HepG2 (cell line): ENCODE measurements around the gene ALG8. TPM values are rescaled to one million over a fixed set of nuclear protein-coding genes. Genes with fewer than 3 reads are reported as not detected.

Source experiments
- ATAC-seq: fragments of 200-7000 bp; cut with Tn5 transposase; 3 replicates; pipeline ENCODE4 v1.9.1; 2020; ENCODE audit warnings: mild to moderate bottlenecking, moderate library complexity
- BruUV-seq: library from RNA; stranded (reverse); fragments of 400-500 nt; replicated peaks from 2 replicates; lab custom pipeline; 2021; lab: Mats Ljungman, UMichigan
- CTCF ChIA-PET: fragments of 300-600 bp; formaldehyde crosslinking; extraction: SDS; loops from one replicate; lab custom pipeline; 2021; ENCODE audit warnings: low total read pairs, inconsistent platforms, low intra/inter-chr PET ratio; lab: Yijun Ruan, JAX
- POLR2A ChIA-PET: fragments of 350-600 bp; sonication (Branson Sonifier 250); formaldehyde crosslinking; loops from one replicate; lab custom pipeline; 2020; ENCODE audit warnings: antibody characterized with exemption, inconsistent platforms; lab: Yijun Ruan, JAX
- DNase-seq: peaks from one replicate; pipeline ENCODE4 v3.0.0-alpha.2; 2015; ENCODE audit warnings: low spot score
- FAIRE-seq: peaks from 3 replicates; lab custom pipeline; 2011; peaks lifted over from hg19 to GRCh38; lab: Jason Lieb, UNC
- H2AFZ ChIP-seq: one replicate; pipeline ENCODE4 v1.6.1; 2011; ENCODE audit warnings: low read length, inconsistent platforms
- H3K27ac ChIP-seq: fragments of 300-600 bp; 3 replicates; pipeline ENCODE4 v1.8.0; 2011; ENCODE audit warnings: mixed run types, mild to moderate bottlenecking, mixed read lengths, low read length, inconsistent platforms; ENCODE audit not compliant: insufficient read depth; ENCODE audit errors: extremely low read length
- H3K27me3 ChIP-seq, 2 experiments: fragments of 200-600 bp in 1 of 2; 2 replicates in 1 of 2; 3 replicates in 1 of 2; pipeline versions ENCODE4 v1.6.0 to v1.8.0; 2011; ENCODE audit warnings: low read length in 2 of 2, mild to moderate bottlenecking in 2 of 2, moderate library complexity in 2 of 2, inconsistent platforms in 1 of 2; ENCODE audit not compliant: insufficient read depth in 2 of 2, control insufficient read depth in 1 of 2
- H3K36me3 ChIP-seq, 2 experiments: fragments of 200-600 bp in 1 of 2; replicated peaks in 1 of 2; 2 replicates in 1 of 2; 3 replicates in 1 of 2; pipeline versions ENCODE4 v1.5.1 to v1.8.0; 2011; ENCODE audit warnings: low read length in 2 of 2, inconsistent platforms in 1 of 2; ENCODE audit not compliant: insufficient read depth in 2 of 2, control insufficient read depth in 1 of 2
- H3K4me1 ChIP-seq: 2 replicates; pipeline ENCODE4 v1.5.1; 2012; ENCODE audit warnings: low read length, inconsistent platforms; ENCODE audit not compliant: insufficient read depth
- H3K4me2 ChIP-seq: 2 replicates; pipeline ENCODE4 v1.6.0; 2011; ENCODE audit warnings: low read depth, low read length, inconsistent platforms
- H3K4me3 ChIP-seq, 3 experiments: fragments of 200-600 bp in 1 of 3; sonication (generic), shearing (Covaris generic) in 1 of 3; replicated peaks in 1 of 3; 2 replicates each; pipeline ENCODE4 v1.5.1; 2011 to 2016; ENCODE audit warnings: low read length in 3 of 3, inconsistent platforms in 2 of 3, low read depth in 2 of 3, mild to moderate bottlenecking in 2 of 3, control low read depth in 1 of 3, mixed read lengths in 1 of 3; ENCODE audit not compliant: insufficient read depth in 1 of 3
- H3K79me2 ChIP-seq: one replicate; pipeline ENCODE4 v1.6.1; 2011; ENCODE audit warnings: low read length, inconsistent platforms; ENCODE audit not compliant: insufficient read depth
- H3K9ac ChIP-seq: 2 replicates; pipeline ENCODE4 v1.6.0; 2011; ENCODE audit warnings: mild to moderate bottlenecking, low read depth, low read length, inconsistent platforms; ENCODE audit not compliant: insufficient read depth
- H3K9me3 ChIP-seq: 2 replicates; pipeline ENCODE4 v1.5.1; 2012; ENCODE audit warnings: mild to moderate bottlenecking, low read length
- H4K20me1 ChIP-seq: 2 replicates; pipeline ENCODE4 v1.6.0; 2011; ENCODE audit warnings: inconsistent platforms, mild to moderate bottlenecking, low read length, moderate library complexity; ENCODE audit not compliant: insufficient read depth
- FOXA1 ChIP-seq, 2 experiments: fragments of 450-650 bp in 1 of 2; sonication (generic) in 1 of 2; formaldehyde crosslinking in 1 of 2; IDR thresholded peaks; 2 replicates each; pipeline versions ENCODE4 v1.4.0 to v1.6.1; 2016 to 2020; ENCODE audit warnings: missing genetic modification reagents in 1 of 2
- HNF4G ChIP-seq, 2 experiments: sonication (generic) in 1 of 2; formaldehyde crosslinking in 1 of 2; IDR thresholded peaks; 2 replicates each; pipeline versions ENCODE4 v1.4.0 to v1.6.1; 2011 to 2020; ENCODE audit warnings: borderline replicate concordance in 2 of 2, low read depth in 2 of 2, mild to moderate bottlenecking in 2 of 2, low read length in 1 of 2, missing genetic modification reagents in 1 of 2, moderate library complexity in 1 of 2
- POLR2AphosphoS5 ChIP-seq: IDR thresholded peaks from 2 replicates; pipeline ENCODE4 v1.6.1; 2012; ENCODE audit warnings: low read depth, low read length
- SALL1 ChIP-seq: sonication (generic); formaldehyde crosslinking; IDR thresholded peaks from 2 replicates; pipeline ENCODE4 v1.8.0; 2022; ENCODE audit warnings: mild to moderate bottlenecking, missing genetic modification reagents
- SAP130 ChIP-seq: IDR thresholded peaks from 2 replicates; pipeline ENCODE4 v1.6.1; 2016; ENCODE audit warnings: low read depth
- STAG1 ChIP-seq: sonication (generic); formaldehyde crosslinking; IDR thresholded peaks from 2 replicates; pipeline ENCODE4 v1.4.0; 2020; ENCODE audit warnings: missing genetic modification reagents
- ZBTB7B ChIP-seq: sonication (generic); formaldehyde crosslinking; IDR thresholded peaks from 2 replicates; pipeline ENCODE4 v1.4.0; 2020; ENCODE audit warnings: missing genetic modification reagents
- ZNF296 ChIP-seq: sonication (generic); formaldehyde crosslinking; conservative IDR thresholded peaks from 2 replicates; pipeline ENCODE4 v1.5.0; 2020; ENCODE audit warnings: mild to moderate bottlenecking, missing genetic modification reagents
- ZNF564 ChIP-seq: sonication (generic); formaldehyde crosslinking; IDR thresholded peaks from 2 replicates; pipeline ENCODE4 v1.8.1; 2023; ENCODE audit warnings: mild to moderate bottlenecking, missing genetic modification reagents
- WGBS: methylation state at CpG from one replicate; pipeline ENCODE4 v1.1.6; 2017; ENCODE audit warnings: low lambda C conversion rate; 5-methylcytosine and 5-hydroxymethylcytosine counted together
- in situ Hi-C: cut with HindIII; loops from 2 replicates; pipeline ENCODE4 v1.10.0; 2017; ENCODE audit warnings: low pct_unique_long_range_greater_than_20kb; ENCODE audit not compliant: extremely low pct_ligation_motif_present
- intact Hi-C: fragments of 100-400 bp; cut with micrococcal nuclease; formaldehyde crosslinking; loops from one replicate; pipeline ENCODE4 v1.10.0; 2022; ENCODE audit not compliant: unreplicated experiment
- polyA plus RNA-seq, 8 experiments: library from polyadenylated mRNA; depleted of rRNA in 3 of 8; stranded (reverse) in 7 of 8; unstranded in 1 of 8; fragments of >200 nt; fragmentation: Illumina TruSeq in 4 of 8; extraction: Trizol in 4 of 8; gene quantifications; 2 replicates each; pipeline versions ENCODE4 v1.2.1 to v1.2.3, GENCODE V29; 2011 to 2016; ENCODE audit warnings: low read depth in 4 of 8, missing spikeins in 1 of 8, mixed read lengths in 1 of 8; ENCODE audit not compliant: insufficient read depth in 1 of 8
- total RNA-seq, 5 experiments: library from RNA; depleted of rRNA; stranded (reverse); fragments of >200 nt; fragmentation: Illumina TruSeq; extraction: Trizol; gene quantifications; 2 replicates each; pipeline ENCODE4 v1.2.3, GENCODE V29; 2016; ENCODE audit warnings: low read depth in 1 of 5
- TF ChIP-seq, protein P1 (sequence below): sonication (generic); formaldehyde crosslinking; IDR thresholded peaks from 2 replicates; pipeline ENCODE4 v1.5.0; 2020; ENCODE audit warnings: mild to moderate bottlenecking, missing genetic modification reagents, moderate library complexity
- TF ChIP-seq, protein P2 (sequence below): sonication (generic); formaldehyde crosslinking; IDR thresholded peaks from 2 replicates; pipeline ENCODE4 v1.5.1; 2020; ENCODE audit warnings: mild to moderate bottlenecking, missing genetic modification reagents
- TF ChIP-seq, protein P3 (sequence below): IDR thresholded peaks from 2 replicates; pipeline ENCODE4 v1.6.1; 2012; ENCODE audit warnings: low read depth, low read length, improper control_type of control experiment
- TF ChIP-seq, protein P4 (sequence below): sonication (generic); formaldehyde crosslinking; IDR thresholded peaks from 2 replicates; pipeline ENCODE4 v1.4.0; 2020; ENCODE audit warnings: missing genetic modification reagents

Gene ALG8
- total and polyA plus RNA-seq, 2 of the 13 experiments (the other 11 are each of a cell fraction or from before 2014, with no cell fraction given): 75.8 to 88.0 TPM

DNA sequence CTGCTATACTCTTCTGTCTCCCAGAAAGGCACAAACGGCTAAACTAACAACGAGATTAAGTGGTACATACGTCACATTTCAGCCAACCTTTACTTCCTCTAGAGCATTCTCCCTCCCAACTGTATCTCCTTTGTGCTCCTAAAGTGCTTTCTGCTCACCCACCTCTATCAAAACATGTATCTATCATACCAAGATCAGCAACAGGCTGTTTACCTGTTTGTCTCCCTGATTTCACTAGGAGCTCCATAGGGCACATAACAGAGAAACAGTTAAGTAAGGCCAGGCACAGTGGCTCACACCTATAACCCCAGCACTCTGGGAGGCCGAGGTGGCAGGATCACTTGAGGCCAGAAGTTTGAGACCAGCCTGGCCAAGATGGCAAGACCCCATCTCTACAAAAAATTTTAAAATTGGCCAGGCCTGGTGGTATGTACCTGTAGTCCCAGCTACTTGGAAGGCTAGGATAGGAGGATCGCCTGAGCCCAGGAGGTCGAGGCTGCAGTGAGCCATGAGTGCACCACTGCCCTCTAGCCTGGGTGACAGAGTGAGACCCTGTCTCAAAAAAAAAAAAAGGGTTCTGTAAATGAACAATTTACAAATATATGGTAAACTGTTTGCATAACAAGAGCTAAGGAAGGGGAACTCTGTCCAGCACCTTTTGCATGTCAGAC lies 62.6 kb downstream of the ALG8 start (continued):
- TF ChIP-seq ZNF564 (CRISPR knock-in tag) (no peak), STAG1 (CRISPR knock-in tag) (0 out of 2 replicates have a peak, but pooled peaks have one; percentile 7), ZNF296 (CRISPR knock-in tag) (no peak)
- TF ChIP-seq, protein P1, sequence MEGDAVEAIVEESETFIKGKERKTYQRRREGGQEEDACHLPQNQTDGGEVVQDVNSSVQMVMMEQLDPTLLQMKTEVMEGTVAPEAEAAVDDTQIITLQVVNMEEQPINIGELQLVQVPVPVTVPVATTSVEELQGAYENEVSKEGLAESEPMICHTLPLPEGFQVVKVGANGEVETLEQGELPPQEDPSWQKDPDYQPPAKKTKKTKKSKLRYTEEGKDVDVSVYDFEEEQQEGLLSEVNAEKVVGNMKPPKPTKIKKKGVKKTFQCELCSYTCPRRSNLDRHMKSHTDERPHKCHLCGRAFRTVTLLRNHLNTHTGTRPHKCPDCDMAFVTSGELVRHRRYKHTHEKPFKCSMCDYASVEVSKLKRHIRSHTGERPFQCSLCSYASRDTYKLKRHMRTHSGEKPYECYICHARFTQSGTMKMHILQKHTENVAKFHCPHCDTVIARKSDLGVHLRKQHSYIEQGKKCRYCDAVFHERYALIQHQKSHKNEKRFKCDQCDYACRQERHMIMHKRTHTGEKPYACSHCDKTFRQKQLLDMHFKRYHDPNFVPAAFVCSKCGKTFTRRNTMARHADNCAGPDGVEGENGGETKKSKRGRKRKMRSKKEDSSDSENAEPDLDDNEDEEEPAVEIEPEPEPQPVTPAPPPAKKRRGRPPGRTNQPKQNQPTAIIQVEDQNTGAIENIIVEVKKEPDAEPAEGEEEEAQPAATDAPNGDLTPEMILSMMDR: peak; percentile 24; the same call in 1 of the 2 replicates

DNA sequence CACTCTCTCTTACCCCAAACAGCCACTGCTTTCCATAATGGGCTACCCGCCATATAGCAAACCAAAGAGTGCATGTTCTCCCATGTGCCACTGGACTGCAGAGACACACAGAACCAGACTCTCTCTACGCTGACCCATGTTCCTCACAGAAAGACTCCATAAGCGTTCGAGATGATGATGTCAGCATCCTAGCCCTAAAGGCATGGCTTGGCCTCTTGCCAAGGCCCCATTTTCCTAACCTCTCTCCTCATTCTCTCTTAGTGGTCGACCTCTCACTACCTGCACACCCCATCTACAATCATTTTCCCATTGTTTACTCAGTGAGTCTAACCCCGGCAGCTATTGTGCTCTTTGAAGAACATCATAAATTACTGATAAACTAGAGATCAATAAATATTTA lies 64.7 kb downstream of the ALG8 start:
- Histone ChIP-seq H4K20me1 (peaks cover 36% of the 10 kb centered on the region), H3K4me3 (peak overlapping the region in 2 of 3 experiments; percentile 42 to 43; a peak in 1 of 6 replicates), H3K27me3 (no peaks in the 10 kb centered on the region; a peak in 1 of 5 replicates), H3K4me1 (peaks cover 64% of the 10 kb centered on the region), H3K79me2 (peaks cover 86% of the 10 kb centered on the region), H2AFZ (no peak overlapping the region), H3K27ac (no peak overlapping the region), H3K9ac (no peak overlapping the region; the same call in 1 of the 2 replicates), H3K4me2 (peak overlapping the region; percentile 84), H3K9me3 (no peaks in the 10 kb centered on the region), H3K36me3 (peaks cover 8 to 43% of the 10 kb centered on the region in 2 experiments)
- WGBS: 61% methylated on average over 6 of the region's 6 CpGs
- FAIRE-seq (no peak), ATAC-seq (no peak), DNase-seq (no peak)
- CTCF ChIA-PET: no interaction called here
- in situ Hi-C loops: no loop called here
- BruUV-seq: no TSS peak
- intact Hi-C loops: loop anchor here (5.0 kb wide), 1 partner anchor 113 kb away; the partner anchor contains the start of genes KCTD21 and USP35
- POLR2A ChIA-PET: interaction anchor here (1.2 kb wide), 1 partner anchor 16 kb away, joined by 5 read pairs; no protein-coding TSS in a partner anchor
- TF ChIP-seq FOXA1 (IDR thresholded peaks at IDR 0.05) (no peak), FOXA1 (CRISPR knock-in tag; IDR thresholded peaks at IDR 0.05) (peak; percentile 27; the same call in 1 of the 2 replicates), SALL1 (CRISPR knock-in tag) (0 out of 2 replicates have a peak, but pooled peaks have one; percentile 31), POLR2AphosphoS5 (no peak), HNF4G (IDR thresholded peaks at IDR 0.05; ENCODE audit: borderline replicate concordance, low read depth, low read length) (no peak), HNF4G (CRISPR knock-in tag; IDR thresholded peaks at IDR 0.05; ENCODE audit: borderline replicate concordance, low read depth) (no peak), SAP130 (peak; percentile 20; the same call in 1 of the 2 replicates), ZBTB7B (0 out of 2 replicates have a peak, but pooled peaks have one; percentile 26)
- TF ChIP-seq, protein P2, sequence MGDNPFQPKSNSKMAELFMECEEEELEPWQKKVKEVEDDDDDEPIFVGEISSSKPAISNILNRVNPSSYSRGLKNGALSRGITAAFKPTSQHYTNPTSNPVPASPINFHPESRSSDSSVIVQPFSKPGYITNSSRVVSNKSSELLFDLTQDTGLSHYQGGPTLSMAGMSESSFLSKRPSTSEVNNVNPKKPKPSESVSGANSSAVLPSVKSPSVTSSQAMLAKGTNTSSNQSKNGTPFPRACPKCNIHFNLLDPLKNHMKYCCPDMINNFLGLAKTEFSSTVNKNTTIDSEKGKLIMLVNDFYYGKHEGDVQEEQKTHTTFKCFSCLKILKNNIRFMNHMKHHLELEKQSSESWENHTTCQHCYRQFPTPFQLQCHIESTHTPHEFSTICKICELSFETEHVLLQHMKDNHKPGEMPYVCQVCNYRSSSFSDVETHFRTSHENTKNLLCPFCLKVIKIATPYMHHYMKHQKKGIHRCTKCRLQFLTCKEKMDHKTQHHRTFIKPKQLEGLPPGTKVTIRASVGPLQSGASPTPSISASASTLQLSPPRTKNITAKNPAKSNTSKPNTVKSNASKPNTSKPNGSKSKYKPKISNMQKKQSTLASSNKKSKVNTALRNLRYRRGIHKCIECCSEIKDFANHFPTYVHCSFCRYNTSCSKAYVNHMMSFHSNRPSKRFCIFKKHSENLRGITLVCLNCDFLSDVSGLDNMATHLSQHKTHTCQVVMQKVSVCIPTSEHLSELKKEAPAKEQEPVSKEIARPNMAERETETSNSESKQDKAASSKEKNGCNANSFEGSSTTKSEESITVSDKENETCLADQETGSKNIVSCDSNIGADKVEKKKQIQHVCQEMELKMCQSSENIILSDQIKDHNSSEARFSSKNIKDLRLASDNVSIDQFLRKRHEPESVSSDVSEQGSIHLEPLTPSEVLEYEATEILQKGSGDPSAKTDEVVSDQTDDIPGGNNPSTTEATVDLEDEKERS (CRISPR knock-in tag): no peak
- TF ChIP-seq, protein P3, sequence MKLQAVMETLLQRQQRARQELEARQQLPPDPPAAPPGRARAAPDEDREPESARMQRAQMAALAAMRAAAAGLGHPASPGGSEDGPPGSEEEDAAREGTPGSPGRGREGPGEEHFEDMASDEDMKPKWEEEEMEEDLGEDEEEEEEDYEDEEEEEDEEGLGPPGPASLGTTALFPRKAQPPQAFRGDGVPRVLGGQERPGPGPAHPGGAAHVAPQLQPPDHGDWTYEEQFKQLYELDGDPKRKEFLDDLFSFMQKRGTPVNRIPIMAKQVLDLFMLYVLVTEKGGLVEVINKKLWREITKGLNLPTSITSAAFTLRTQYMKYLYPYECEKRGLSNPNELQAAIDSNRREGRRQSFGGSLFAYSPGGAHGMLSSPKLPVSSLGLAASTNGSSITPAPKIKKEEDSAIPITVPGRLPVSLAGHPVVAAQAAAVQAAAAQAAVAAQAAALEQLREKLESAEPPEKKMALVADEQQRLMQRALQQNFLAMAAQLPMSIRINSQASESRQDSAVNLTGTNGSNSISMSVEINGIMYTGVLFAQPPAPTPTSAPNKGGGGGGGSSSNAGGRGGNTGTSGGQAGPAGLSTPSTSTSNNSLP: no peak
- TF ChIP-seq, protein P4, sequence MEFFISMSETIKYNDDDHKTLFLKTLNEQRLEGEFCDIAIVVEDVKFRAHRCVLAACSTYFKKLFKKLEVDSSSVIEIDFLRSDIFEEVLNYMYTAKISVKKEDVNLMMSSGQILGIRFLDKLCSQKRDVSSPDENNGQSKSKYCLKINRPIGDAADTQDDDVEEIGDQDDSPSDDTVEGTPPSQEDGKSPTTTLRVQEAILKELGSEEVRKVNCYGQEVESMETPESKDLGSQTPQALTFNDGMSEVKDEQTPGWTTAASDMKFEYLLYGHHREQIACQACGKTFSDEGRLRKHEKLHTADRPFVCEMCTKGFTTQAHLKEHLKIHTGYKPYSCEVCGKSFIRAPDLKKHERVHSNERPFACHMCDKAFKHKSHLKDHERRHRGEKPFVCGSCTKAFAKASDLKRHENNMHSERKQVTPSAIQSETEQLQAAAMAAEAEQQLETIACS: no peak
